Measurements from ENCODE around the gene IGDCC3.

IGDCC3 gene

GRCh38 chr15:65395567-65396202 lies 17.9 kb upstream of the IGDCC3 start:
- no peak overlapping the region for H3K4me3 ChIP-seq (ENCODE audit: low read depth, low read length)
- no peak for DNase-seq (ENCODE audit: low read depth, low spot score)
- TF ChIP-seq CTCF (IDR thresholded peaks at IDR 0.05; ENCODE audit: low read depth, low read length): no peak
- in situ Hi-C loops (cut with HindIII; ENCODE audit: low sequenced_read_pairs): no loop called here

GRCh38 chr15:65394936-65395335 lies 17.1 kb upstream of the IGDCC3 start:
- in situ Hi-C loops (cut with HindIII; ENCODE audit: low sequenced_read_pairs): no loop called here

GRCh38 chr15:65394280-65394789 lies 16.5 kb upstream of the IGDCC3 start:
- H3K4me3 ChIP-seq (ENCODE audit: low read depth, low read length): no peak overlapping the region
- no peak for TF ChIP-seq CTCF (IDR thresholded peaks at IDR 0.05; ENCODE audit: low read depth, low read length)
- no peak for DNase-seq (ENCODE audit: low read depth, low spot score)
- in situ Hi-C loops (cut with HindIII; ENCODE audit: low sequenced_read_pairs): no loop called here

More at GRCh38 chr15:65394936-65395335, 17.1 kb upstream of the IGDCC3 start:
- no peak overlapping the region for H3K4me3 ChIP-seq (ENCODE audit: low read depth, low read length)
- no peak for TF ChIP-seq CTCF (IDR thresholded peaks at IDR 0.05; ENCODE audit: low read depth, low read length)
- no peak for DNase-seq (ENCODE audit: low read depth, low spot score)

GRCh38 chr15:65393557-65393956 lies 15.8 kb upstream of the IGDCC3 start:
- in situ Hi-C loops (cut with HindIII; ENCODE audit: low sequenced_read_pairs): no loop called here
- H3K4me3 ChIP-seq (ENCODE audit: low read depth, low read length): no peak overlapping the region
- TF ChIP-seq CTCF (IDR thresholded peaks at IDR 0.05; ENCODE audit: low read depth, low read length): no peak
- no peak for DNase-seq (ENCODE audit: low read depth, low spot score)

GRCh38 chr15:65393091-65393490 lies 15.3 kb upstream of the IGDCC3 start:
- no peak for DNase-seq (ENCODE audit: low read depth, low spot score)
- H3K4me3 ChIP-seq (ENCODE audit: low read depth, low read length): no peak overlapping the region
- in situ Hi-C loops (cut with HindIII; ENCODE audit: low sequenced_read_pairs): no loop called here
- no peak for TF ChIP-seq CTCF (IDR thresholded peaks at IDR 0.05; ENCODE audit: low read depth, low read length)

- in situ Hi-C loops (cut with HindIII; ENCODE audit: low sequenced_read_pairs): no loop called here
- no peak for DNase-seq (ENCODE audit: low read depth, low spot score)
- no peak for TF ChIP-seq CTCF (IDR thresholded peaks at IDR 0.05; ENCODE audit: low read depth, low read length)
These were observed 14.6 kb upstream of the IGDCC3 start for GRCh38 chr15:65392368-65392767.

More at GRCh38 chr15:65392368-65392767, 14.6 kb upstream of the IGDCC3 start:
- H3K4me3 ChIP-seq (ENCODE audit: low read depth, low read length): no peak overlapping the region

Data from astrocyte of the spinal cord (primary cell).